ENCODE results near the gene DIDO1. TPM values are rescaled to one million over a fixed set of nuclear protein-coding genes. Genes with fewer than 3 reads are reported as not detected.

Gene DIDO1
- total RNA-seq, 1 donor from 2014 or later: 41.6 TPM

- Mint-ChIP-seq H3K4me3 (ENCODE audit: unreplicated experiment) (no peak overlapping the region), H3K27me3 (ENCODE audit: low read depth) (no peaks in the 10 kb centered on the region), H3K9me3 (ENCODE audit: low read depth) (no peaks in the 10 kb centered on the region), H3K4me1 (ENCODE audit: low read depth) (peaks cover 5% of the 10 kb centered on the region), H3K27ac (ENCODE audit: unreplicated experiment) (no peak overlapping the region), H3K36me3 (ENCODE audit: low read depth) (no peaks in the 10 kb centered on the region)
- no peak for DNase-seq (ENCODE audit: low spot score)
- TF ChIP-seq, protein P1, sequence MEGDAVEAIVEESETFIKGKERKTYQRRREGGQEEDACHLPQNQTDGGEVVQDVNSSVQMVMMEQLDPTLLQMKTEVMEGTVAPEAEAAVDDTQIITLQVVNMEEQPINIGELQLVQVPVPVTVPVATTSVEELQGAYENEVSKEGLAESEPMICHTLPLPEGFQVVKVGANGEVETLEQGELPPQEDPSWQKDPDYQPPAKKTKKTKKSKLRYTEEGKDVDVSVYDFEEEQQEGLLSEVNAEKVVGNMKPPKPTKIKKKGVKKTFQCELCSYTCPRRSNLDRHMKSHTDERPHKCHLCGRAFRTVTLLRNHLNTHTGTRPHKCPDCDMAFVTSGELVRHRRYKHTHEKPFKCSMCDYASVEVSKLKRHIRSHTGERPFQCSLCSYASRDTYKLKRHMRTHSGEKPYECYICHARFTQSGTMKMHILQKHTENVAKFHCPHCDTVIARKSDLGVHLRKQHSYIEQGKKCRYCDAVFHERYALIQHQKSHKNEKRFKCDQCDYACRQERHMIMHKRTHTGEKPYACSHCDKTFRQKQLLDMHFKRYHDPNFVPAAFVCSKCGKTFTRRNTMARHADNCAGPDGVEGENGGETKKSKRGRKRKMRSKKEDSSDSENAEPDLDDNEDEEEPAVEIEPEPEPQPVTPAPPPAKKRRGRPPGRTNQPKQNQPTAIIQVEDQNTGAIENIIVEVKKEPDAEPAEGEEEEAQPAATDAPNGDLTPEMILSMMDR (IDR thresholded peaks at IDR 0.05): no peak
Observed at GRCh38 chr20:62837790-62838127, 88.5 kb downstream of the DIDO1 start.

DNA sequence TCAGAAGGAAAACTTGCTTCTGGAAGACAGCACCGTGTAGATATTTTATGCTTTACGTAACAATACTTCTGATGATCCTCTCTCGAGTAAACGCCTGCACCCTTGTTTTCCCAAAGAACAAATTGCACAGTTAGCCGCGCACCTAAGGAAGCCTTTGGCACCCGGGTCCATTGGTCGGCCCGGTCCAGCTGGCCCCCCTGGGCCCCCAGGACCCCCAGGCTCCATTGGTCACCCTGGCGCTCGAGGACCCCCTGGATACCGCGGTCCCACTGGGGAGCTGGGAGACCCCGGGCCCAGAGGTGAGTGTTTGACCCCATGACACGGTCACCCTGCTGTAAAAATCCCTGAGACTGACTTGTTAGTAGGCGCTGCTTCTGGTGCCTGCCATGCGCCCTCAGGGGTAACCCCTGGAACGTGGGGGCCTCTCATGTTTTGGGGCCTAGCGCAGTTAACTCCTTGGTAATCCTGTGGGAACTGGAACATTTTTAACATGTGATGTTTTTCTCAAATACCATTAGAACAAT, 89.3 kb downstream of the DIDO1 start:
- Mint-ChIP-seq H3K4me1 (ENCODE audit: low read depth) (peaks cover 8% of the 10 kb centered on the region), H3K27me3 (ENCODE audit: low read depth) (no peaks in the 10 kb centered on the region), H3K4me3 (ENCODE audit: unreplicated experiment) (no peak overlapping the region), H3K27ac (ENCODE audit: unreplicated experiment) (no peak overlapping the region), H3K36me3 (ENCODE audit: low read depth) (no peaks in the 10 kb centered on the region), H3K9me3 (ENCODE audit: low read depth) (no peaks in the 10 kb centered on the region)
- TF ChIP-seq, protein P1 (IDR thresholded peaks at IDR 0.05): no peak
- no peak for DNase-seq (ENCODE audit: low spot score)

DNA sequence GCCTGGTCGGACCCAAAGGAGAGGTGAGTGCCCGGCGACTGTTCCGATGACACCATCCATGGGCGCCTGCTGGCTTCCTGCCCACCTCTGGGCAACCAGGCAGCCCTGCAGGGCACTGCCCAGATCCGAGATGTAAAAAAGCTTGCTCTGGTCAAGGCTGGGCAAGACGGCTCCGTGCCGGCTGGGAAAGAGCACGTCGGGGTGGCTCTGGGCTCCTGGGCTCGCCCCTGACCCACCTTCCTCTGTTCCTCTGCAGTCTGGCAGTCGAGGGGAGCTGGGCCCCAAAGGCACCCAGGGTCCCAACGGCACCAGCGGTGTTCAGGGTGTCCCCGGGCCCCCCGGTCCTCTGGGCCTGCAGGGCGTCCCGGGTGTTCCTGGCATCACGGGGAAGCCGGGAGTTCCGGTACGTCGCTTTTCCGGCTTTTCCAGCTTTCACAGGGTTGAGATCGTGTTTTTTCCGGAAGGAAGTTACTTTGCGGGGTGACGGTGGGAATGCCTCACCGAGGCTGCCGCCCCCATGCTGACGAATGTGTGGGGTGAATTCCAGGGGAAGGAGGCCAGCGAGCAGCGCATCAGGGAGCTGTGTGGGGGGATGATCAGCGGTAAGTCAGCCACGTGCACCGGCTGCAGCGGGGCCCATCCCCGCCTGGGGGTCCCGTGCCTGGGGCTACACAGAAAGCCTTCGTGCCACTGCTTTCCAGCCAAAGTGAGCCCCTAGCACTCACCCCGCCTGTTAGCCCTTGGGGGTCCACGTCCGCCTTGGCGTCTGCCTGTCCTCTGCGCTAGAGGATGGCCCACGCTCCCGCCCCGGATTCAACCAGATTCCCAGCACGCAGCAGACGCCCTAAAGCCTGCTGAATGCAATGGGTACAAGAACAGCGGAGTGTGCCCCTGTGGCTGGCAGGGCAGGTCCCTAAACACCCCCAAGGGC, 90.1 kb downstream of the DIDO1 start:
- DNase-seq (ENCODE audit: low spot score): peak; percentile 89
- Mint-ChIP-seq H3K4me1 (ENCODE audit: low read depth) (peaks cover 13% of the 10 kb centered on the region), H3K27ac (ENCODE audit: unreplicated experiment) (no peak overlapping the region), H3K27me3 (ENCODE audit: low read depth) (no peaks in the 10 kb centered on the region), H3K4me3 (ENCODE audit: unreplicated experiment) (no peak overlapping the region), H3K9me3 (ENCODE audit: low read depth) (no peaks in the 10 kb centered on the region), H3K36me3 (ENCODE audit: low read depth) (no peaks in the 10 kb centered on the region)
- TF ChIP-seq, protein P1 (IDR thresholded peaks at IDR 0.05): no peak

- peak; percentile 82 for DNase-seq (ENCODE audit: low spot score)
- Mint-ChIP-seq H3K36me3 (ENCODE audit: low read depth) (no peaks in the 10 kb centered on the region), H3K4me3 (ENCODE audit: unreplicated experiment) (no peak overlapping the region), H3K27me3 (ENCODE audit: low read depth) (no peaks in the 10 kb centered on the region), H3K9me3 (ENCODE audit: low read depth) (no peaks in the 10 kb centered on the region), H3K4me1 (ENCODE audit: low read depth) (peaks cover 17% of the 10 kb centered on the region), H3K27ac (ENCODE audit: unreplicated experiment) (no peak overlapping the region)
- TF ChIP-seq, protein P1 (IDR thresholded peaks at IDR 0.05): no peak
Observed at GRCh38 chr20:62834967-62835730, 91.2 kb downstream of the DIDO1 start.

- Mint-ChIP-seq H3K27ac (ENCODE audit: unreplicated experiment) (no peak overlapping the region), H3K4me3 (ENCODE audit: unreplicated experiment) (no peak overlapping the region), H3K9me3 (ENCODE audit: low read depth) (no peaks in the 10 kb centered on the region), H3K4me1 (ENCODE audit: low read depth) (peaks cover 17% of the 10 kb centered on the region), H3K27me3 (ENCODE audit: low read depth) (no peaks in the 10 kb centered on the region), H3K36me3 (ENCODE audit: low read depth) (no peaks in the 10 kb centered on the region)
- TF ChIP-seq, protein P1 (IDR thresholded peaks at IDR 0.05): no peak
- peak; percentile 88 for DNase-seq (ENCODE audit: low spot score)
Observed at GRCh38 chr20:62832951-62833391, 93.3 kb downstream of the DIDO1 start.

Data from chondrocyte (in vitro differentiated cells).